ENCODE data around the gene ATP9A.

DNA sequence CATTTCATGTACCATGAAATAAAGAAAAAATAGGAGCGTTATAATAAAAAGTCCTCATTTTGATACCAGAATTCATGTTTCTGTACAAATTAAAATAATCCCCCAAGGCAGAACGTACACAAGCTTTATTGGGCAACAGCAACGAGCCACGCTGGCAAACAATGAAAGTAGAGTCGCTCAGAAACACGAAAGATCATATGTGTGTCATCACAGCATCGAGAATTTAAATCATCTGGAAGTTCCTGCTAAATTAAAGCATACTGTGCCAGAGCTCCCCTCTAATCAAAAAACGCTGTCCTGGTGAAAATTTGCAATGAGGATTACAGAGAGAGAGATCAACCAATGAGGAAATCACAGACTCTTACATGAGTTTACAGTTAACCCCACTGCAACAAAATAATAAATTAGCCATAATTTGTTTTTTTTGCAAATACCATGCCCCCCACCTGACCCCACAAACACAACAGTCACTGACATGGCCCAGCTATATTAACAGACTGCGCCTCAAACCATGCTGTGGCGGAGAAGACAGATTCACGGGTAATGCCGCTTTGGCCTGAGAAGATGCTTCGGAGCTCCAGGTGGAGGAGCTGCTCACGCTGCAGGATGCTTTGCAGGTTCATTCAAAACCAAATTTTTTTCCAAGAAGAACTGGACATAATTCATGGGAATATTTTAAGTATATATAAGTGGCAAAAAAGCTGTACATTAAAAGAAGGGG, 171.4 kb downstream of the ATP9A start:
- TF ChIP-seq POLR2A (IDR thresholded peaks at IDR 0.05) (no peak), CTCF (IDR thresholded peaks at IDR 0.05) (no peak)
